Stimulated activated CD4-positive, alpha-beta T cell treated with anti-CD3 and anti-CD28 coated beads, Interleukin-1b, Interleukin-23, amount 100 ng/mL, for 4 hours (primary cell): ENCODE measurements around the gene ANKRD33B.

Experiments used
- DNase-seq, 2 donors: peaks; one replicate each; pipeline ENCODE4 v3.0.0-alpha.2; 2020; ENCODE audit warnings: low read depth in 2 of 2

The ANKRD33B gene

GRCh38 chr5:10695759-10696543 is 132.1 kb downstream of the ANKRD33B start:
- no peak for DNase-seq

- DNase-seq, result no peak
These were observed 135.5 kb downstream of the ANKRD33B start for GRCh38 chr5:10699281-10699874.

GRCh38 chr5:10699987-10700386 is 136.1 kb downstream of the ANKRD33B start:
- DNase-seq, result no peak

GRCh38 chr5:10700516-10700915 is 136.6 kb downstream of the ANKRD33B start:
- DNase-seq, result no peak

- DNase-seq, result peak in 1 of 2 donors; percentile 18
These were observed 137.7 kb downstream of the ANKRD33B start for GRCh38 chr5:10701567-10702039.

- no peak for DNase-seq
These were observed 138.3 kb downstream of the ANKRD33B start for GRCh38 chr5:10702040-10702629.

GRCh38 chr5:10702911-10703491 is 139.1 kb downstream of the ANKRD33B start:
- no peak for DNase-seq

GRCh38 chr5:10703676-10704075 is 139.8 kb downstream of the ANKRD33B start:
- no peak for DNase-seq

GRCh38 chr5:10704949-10705621 is 141.2 kb downstream of the ANKRD33B start:
- DNase-seq, result no peak

GRCh38 chr5:10705747-10706146 is 141.9 kb downstream of the ANKRD33B start:
- no peak for DNase-seq

- no peak for DNase-seq
These were observed 142.5 kb downstream of the ANKRD33B start for GRCh38 chr5:10706326-10706725.
